ENCODE measurements around the gene TMEM209. TPM values are rescaled to one million over a fixed set of nuclear protein-coding genes. Genes with fewer than 3 reads are reported as not detected.

TMEM209 gene
- polyA plus RNA-seq, 2 of the 4 experiments (the other 2 are of a cell fraction) = 12.8 to 36.6 TPM

- Histone ChIP-seq H3K4me2 (no peak overlapping the region), H3K27ac (no peak overlapping the region), H3K4me1 (peaks cover 6% of the 10 kb centered on the region; the same call in 1 of the 3 replicates), H3K4me3 (no peak overlapping the region), H3K9me3 (no peaks in the 10 kb centered on the region)
- TF ChIP-seq ZC3H11A (IDR thresholded peaks at IDR 0.05) = no peak
- CTCF ChIA-PET = interaction anchor here (1.3 kb wide), 1 partner anchor 11 kb away, joined by 3 read pairs; no protein-coding TSS in a partner anchor
- no peak for ATAC-seq
- 100% methylated on average over 1 of the region's 1 CpG for WGBS (ENCODE audit: missing lambda C conversion rate)
- POLR2A ChIA-PET = no interaction called here
- DNase-seq (ENCODE audit: low read depth in 1 of 2, low spot score in 1 of 2) = no peak
- no peak for FAIRE-seq
Observed at GRCh38 chr7:130136579-130137167, 68.5 kb downstream of the TMEM209 start.

DNA sequence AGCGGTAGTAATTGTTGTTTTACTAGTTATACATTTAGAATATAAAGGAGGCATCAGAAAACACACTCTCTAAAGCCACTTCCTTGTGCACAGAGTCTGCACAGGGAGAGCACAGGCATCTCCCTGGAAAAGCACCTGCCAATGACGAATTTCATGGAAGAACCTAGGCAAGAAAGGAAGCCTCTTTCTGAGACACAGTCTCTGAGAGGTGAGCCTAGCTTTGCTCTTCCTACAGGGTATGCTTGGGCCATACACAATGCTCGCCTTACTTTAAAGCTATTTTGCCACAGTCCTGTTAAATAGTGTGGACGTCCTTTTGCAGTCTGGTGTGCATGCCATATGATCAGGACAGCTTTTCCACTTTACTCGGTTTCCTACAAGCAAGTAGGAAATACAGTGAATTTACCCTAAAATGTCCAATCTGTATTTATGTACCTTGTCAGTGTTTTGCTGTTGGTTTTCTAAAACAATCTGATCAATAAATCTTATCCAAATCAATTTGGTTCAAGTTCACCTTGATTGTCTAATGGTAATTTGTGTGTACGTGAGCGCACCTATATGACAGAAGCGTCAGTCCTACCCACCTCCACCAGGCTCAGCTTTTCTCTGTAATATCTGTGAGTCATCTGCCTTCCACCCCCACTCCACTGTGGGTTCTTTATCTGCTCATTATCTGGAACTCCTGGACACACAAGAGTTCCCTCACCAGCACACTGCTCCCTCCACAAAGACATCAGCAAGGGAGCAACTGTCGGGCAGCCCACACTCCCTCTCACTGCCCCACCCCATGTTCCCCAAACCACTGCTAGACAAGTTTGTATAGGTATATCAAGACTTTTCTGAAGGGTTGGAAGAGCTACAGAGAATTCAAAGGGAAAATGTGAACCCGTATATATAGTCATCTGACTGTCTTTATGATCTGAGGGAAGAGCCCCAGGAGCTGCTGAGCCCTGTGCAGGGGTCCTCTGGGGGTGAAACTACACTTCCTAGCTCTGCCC is 69.7 kb downstream of the TMEM209 start:
- POLR2A ChIA-PET = no interaction called here
- CTCF ChIA-PET = interaction anchor here (0.6 to 1.3 kb wide), 2 partner anchors 8 to 12 kb away, joined by 3 read pairs; no protein-coding TSS in a partner anchor
- Histone ChIP-seq H3K9me3 (no peaks in the 10 kb centered on the region), H3K4me3 (no peak overlapping the region), H3K4me2 (no peak overlapping the region), H3K27ac (no peak overlapping the region), H3K4me1 (peaks cover 6% of the 10 kb centered on the region; the same call in 1 of the 3 replicates)
- WGBS (ENCODE audit: missing lambda C conversion rate) = 94% methylated on average over 10 of the region's 10 CpGs
- no peak for FAIRE-seq
- no peak for ATAC-seq
- no peak for DNase-seq (ENCODE audit: low read depth in 1 of 2, low spot score in 1 of 2)
- no peak for TF ChIP-seq POLR2AphosphoS2 (conservative IDR thresholded peaks at IDR 0.05; ENCODE audit: low read length)
- TF ChIP-seq, protein P1, sequence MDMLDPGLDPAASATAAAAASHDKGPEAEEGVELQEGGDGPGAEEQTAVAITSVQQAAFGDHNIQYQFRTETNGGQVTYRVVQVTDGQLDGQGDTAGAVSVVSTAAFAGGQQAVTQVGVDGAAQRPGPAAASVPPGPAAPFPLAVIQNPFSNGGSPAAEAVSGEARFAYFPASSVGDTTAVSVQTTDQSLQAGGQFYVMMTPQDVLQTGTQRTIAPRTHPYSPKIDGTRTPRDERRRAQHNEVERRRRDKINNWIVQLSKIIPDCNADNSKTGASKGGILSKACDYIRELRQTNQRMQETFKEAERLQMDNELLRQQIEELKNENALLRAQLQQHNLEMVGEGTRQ (IDR thresholded peaks at IDR 0.05) = no peak
- no peak for TF ChIP-seq RARB (CRISPR knock-in tag; IDR thresholded peaks at IDR 0.05)
- no peak for TF ChIP-seq KDM1A (IDR thresholded peaks at IDR 0.05; ENCODE audit: low read depth)
- no peak for TF ChIP-seq EHF (CRISPR knock-in tag; IDR thresholded peaks at IDR 0.05)
- TF ChIP-seq ZFP36 (IDR thresholded peaks at IDR 0.05; ENCODE audit: borderline replicate concordance, partially characterized antibody) = no peak
- no peak for TF ChIP-seq JUN (IDR thresholded peaks at IDR 0.05)
- TF ChIP-seq EP300 (IDR thresholded peaks at IDR 0.05) = no peak
- no peak for TF ChIP-seq FOSB (CRISPR knock-in tag; IDR thresholded peaks at IDR 0.05)
- no peak for TF ChIP-seq TFCP2L1 (CRISPR knock-in tag; IDR thresholded peaks at IDR 0.05)
- TF ChIP-seq SREBF2 (IDR thresholded peaks at IDR 0.05) = no peak
- TF ChIP-seq ZC3H11A (IDR thresholded peaks at IDR 0.05) = no peak
- TF ChIP-seq NPAS2 (CRISPR knock-in tag; IDR thresholded peaks at IDR 0.05; ENCODE audit: borderline replicate concordance) = no peak
- TF ChIP-seq HDAC2 (IDR thresholded peaks at IDR 0.05) = no peak
- TF ChIP-seq CEBPB (IDR thresholded peaks at IDR 0.05) = no peak
- TF ChIP-seq EHMT2 (IDR thresholded peaks at IDR 0.05; ENCODE audit: low read depth) = no peak
- TF ChIP-seq NR3C1 (IDR thresholded peaks at IDR 0.05) = no peak
- no peak for TF ChIP-seq HOXA7 (CRISPR knock-in tag; IDR thresholded peaks at IDR 0.05)
- TF ChIP-seq, protein P2, sequence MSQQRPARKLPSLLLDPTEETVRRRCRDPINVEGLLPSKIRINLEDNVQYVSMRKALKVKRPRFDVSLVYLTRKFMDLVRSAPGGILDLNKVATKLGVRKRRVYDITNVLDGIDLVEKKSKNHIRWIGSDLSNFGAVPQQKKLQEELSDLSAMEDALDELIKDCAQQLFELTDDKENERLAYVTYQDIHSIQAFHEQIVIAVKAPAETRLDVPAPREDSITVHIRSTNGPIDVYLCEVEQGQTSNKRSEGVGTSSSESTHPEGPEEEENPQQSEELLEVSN (IDR thresholded peaks at IDR 0.05; ENCODE audit: borderline replicate concordance, low read depth) = no peak
- no peak for TF ChIP-seq ELK1 (IDR thresholded peaks at IDR 0.05; ENCODE audit: low read depth, low read length)

DNA sequence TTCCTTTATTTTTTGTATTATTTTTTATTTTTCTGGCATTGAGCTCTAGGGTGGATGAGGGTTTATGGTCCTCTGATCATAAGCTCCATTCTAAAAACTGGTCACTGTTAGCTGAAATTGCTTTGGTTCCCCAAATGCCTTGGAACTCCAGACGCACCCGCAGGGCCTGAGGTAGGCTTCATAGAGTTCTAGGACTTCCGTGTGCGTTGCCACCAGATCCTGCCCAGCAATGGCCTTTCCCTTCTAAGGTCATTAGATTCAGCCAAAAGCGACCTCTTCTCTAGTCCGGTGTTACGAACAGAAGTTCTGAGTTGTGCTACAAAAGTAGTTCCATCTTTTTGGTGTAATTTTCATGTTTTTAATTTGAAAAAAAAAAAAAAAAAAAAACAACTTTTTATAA is 70.5 kb downstream of the TMEM209 start:
- ATAC-seq (no peak), DNase-seq (ENCODE audit: low read depth in 1 of 2, low spot score in 1 of 2) (no peak), FAIRE-seq (no peak)
- no peak overlapping the region for H3K4me3 ChIP-seq
- POLR2A ChIA-PET = no interaction called here
- H3K27ac ChIP-seq = no peak overlapping the region
- TF ChIP-seq RARB (CRISPR knock-in tag; IDR thresholded peaks at IDR 0.05) (no peak), SMC3 (IDR thresholded peaks at IDR 0.05) (no peak), HDAC2 (IDR thresholded peaks at IDR 0.05) (no peak)
- WGBS (ENCODE audit: missing lambda C conversion rate) = 90% methylated on average over 7 of the region's 7 CpGs
- CTCF ChIA-PET = interaction anchor here (1.2 kb wide), 1 partner anchor 25 kb away, joined by 4 read pairs; no protein-coding TSS in a partner anchor
- H3K4me1 ChIP-seq = peaks cover 6% of the 10 kb centered on the region; the same call in 1 of the 3 replicates
- no peak overlapping the region for H3K4me2 ChIP-seq
- H3K9me3 ChIP-seq = no peaks in the 10 kb centered on the region

Data from A549 (cell line).